OCI-LY3 (cell line): ENCODE results near the gene MTHFD1L.
"Not testable (repeated sequence)": the region's sequence is repeated elsewhere in the genome, so short reads cannot be mapped to it uniquely, and the experiment has no call there.

ENCODE experiments used
- H2AFZ ChIP-seq: fragments of 200-600, 300-600 bp; shearing (Covaris generic); 2 replicates; pipeline ENCODE4 v1.6.0; 2014; ENCODE audit warnings: antibody characterized with exemption, low read depth, low read length
- H3K27ac ChIP-seq: fragments of 200-600, 300-600 bp; sonication (generic); 2 replicates; pipeline ENCODE4 v1.5.1; 2014; ENCODE audit warnings: mild to moderate bottlenecking, low read length, moderate library complexity, mixed read lengths
- H3K27me3 ChIP-seq: fragments of 200-600, 300-600 bp; sonication (generic); 2 replicates; pipeline ENCODE4 v1.6.1; 2014; ENCODE audit warnings: low read depth, low read length, mixed read lengths
- H3K36me3 ChIP-seq: fragments of 200-600, 300-600 bp; sonication (generic); replicated peaks from 2 replicates; pipeline ENCODE3; 2014; ENCODE audit warnings: low read depth, low read length, mixed read lengths
- H3K4me1 ChIP-seq: fragments of 300-600, 200-600 bp; sonication (generic); 2 replicates; pipeline ENCODE4 v1.6.1; 2014; ENCODE audit warnings: low read length, mixed read lengths
- H3K4me2 ChIP-seq: fragments of 200-600, 300-600 bp; sonication (generic); 2 replicates; pipeline ENCODE4 v1.6.1; 2014; ENCODE audit warnings: low read length, mixed read lengths
- H3K4me3 ChIP-seq: fragments of 300-600, 200-600 bp; sonication (generic); 2 replicates; pipeline ENCODE4 v1.5.1; 2014; ENCODE audit warnings: antibody characterized with exemption, mild to moderate bottlenecking, low read length, moderate library complexity
- H3K79me2 ChIP-seq: fragments of 300-600, 200-600 bp; shearing (Covaris generic); 2 replicates; pipeline ENCODE4 v1.6.1; 2014; ENCODE audit warnings: mild to moderate bottlenecking, low read length, mixed read lengths
- H3K9ac ChIP-seq: fragments of 300-600, 200-600 bp; shearing (Covaris generic); 2 replicates; pipeline ENCODE4 v1.6.0; 2014; ENCODE audit warnings: mild to moderate bottlenecking, low read length, moderate library complexity
- H3K9me3 ChIP-seq: fragments of 200-600, 300-600 bp; shearing (Covaris generic); 2 replicates; pipeline ENCODE4 v1.6.1; 2014; ENCODE audit warnings: low read length, mixed read lengths; ENCODE audit not compliant: insufficient read depth
- H4K20me1 ChIP-seq: fragments of 200-600, 300-600 bp; sonication (generic); 2 replicates; pipeline ENCODE4 v1.6.1; 2016; ENCODE audit warnings: low read length, mixed read lengths; ENCODE audit not compliant: insufficient read depth
- EZH2phosphoT487 ChIP-seq: fragments of 200-600 bp; shearing (Covaris generic); IDR thresholded peaks from 2 replicates; pipeline ENCODE4 v1.6.1; 2018; ENCODE audit warnings: antibody characterized with exemption, mixed run types, low read depth
- TF ChIP-seq, protein P1 (sequence below): fragments of 200-600, 300-600 bp; sonication (generic); IDR thresholded peaks from 2 replicates; pipeline ENCODE4 v1.5.1; 2014; ENCODE audit warnings: antibody characterized with exemption, low read length, low read depth

The MTHFD1L gene

DNA sequence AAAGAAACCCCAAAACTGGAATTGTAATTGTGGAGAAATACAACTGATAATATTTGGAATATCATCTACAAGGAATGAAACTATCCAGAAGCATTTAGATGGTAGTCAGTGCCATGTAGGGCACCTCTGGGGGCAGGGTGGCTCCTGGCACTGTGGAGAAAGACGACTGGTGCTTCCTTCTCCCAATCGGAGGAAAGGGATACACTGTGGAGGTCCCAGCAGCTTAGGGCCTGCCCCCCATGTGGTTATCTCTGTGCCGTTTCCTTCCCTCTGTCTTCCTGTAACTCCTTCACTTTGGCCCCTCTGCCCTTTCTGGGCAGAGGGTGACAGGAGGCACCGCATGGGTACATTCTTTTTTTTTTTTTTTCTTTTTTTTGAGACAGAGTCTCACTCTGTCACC lies 178.4 kb downstream of the MTHFD1L start:
- Histone ChIP-seq H3K79me2 (no peaks in the 10 kb centered on the region), H3K27ac (no peak overlapping the region), H3K4me2 (no peak overlapping the region), H3K9ac (no peak overlapping the region), H3K36me3 (no peaks in the 10 kb centered on the region), H4K20me1 (no peaks in the 10 kb centered on the region), H3K9me3 (no peaks in the 10 kb centered on the region), H3K4me1 (no peaks in the 10 kb centered on the region), H2AFZ (no peak overlapping the region), H3K27me3 (no peaks in the 10 kb centered on the region), H3K4me3 (no peak overlapping the region)
- TF ChIP-seq, protein P1, sequence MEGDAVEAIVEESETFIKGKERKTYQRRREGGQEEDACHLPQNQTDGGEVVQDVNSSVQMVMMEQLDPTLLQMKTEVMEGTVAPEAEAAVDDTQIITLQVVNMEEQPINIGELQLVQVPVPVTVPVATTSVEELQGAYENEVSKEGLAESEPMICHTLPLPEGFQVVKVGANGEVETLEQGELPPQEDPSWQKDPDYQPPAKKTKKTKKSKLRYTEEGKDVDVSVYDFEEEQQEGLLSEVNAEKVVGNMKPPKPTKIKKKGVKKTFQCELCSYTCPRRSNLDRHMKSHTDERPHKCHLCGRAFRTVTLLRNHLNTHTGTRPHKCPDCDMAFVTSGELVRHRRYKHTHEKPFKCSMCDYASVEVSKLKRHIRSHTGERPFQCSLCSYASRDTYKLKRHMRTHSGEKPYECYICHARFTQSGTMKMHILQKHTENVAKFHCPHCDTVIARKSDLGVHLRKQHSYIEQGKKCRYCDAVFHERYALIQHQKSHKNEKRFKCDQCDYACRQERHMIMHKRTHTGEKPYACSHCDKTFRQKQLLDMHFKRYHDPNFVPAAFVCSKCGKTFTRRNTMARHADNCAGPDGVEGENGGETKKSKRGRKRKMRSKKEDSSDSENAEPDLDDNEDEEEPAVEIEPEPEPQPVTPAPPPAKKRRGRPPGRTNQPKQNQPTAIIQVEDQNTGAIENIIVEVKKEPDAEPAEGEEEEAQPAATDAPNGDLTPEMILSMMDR: no peak
- TF ChIP-seq EZH2phosphoT487: no peak

DNA sequence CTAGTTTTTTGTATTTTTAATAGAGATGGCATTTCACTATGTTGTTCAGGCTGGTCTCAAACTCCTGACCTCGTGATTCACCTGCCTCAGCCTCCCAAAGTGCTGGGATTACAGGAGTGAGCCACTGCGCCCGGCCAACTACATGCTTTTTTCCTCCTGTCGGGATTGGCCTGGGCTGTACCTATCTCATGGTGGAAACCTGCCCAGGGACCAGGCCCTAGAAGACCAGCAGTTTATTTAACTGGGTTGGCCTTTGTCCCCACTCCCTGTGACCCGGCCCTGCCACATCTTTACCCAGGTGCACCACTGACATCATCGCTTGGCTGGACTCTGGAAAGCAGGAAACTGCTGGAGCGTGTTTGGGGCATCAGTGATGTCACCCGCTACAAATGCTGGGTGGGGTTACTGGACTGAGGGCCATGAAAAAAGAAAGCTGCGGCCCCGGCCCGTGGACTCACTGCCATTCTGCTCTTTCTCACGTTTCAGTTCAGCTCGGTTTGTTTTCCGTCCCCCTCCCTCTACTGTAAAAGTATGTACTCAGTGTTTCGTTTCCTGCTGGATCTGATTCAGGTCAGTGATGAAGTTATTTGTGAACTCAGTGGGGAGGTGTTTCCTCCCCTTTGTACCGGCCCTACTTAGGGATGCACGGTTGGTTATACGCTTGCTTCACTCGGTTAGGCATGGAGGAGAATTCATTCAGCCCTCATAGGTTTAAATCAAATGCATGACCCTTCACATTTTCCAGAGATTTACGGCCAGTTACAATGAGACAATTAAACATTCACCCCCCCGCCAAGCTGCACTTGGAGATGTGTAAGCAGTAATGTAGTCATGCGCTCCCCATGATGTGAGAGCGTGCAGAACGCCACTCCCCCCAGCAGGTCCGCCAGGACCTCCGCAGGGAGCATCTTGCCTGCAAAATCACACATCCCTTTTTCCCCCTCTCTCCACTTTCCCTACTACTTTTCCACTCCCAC lies 179.3 kb downstream of the MTHFD1L start:
- H3K9ac ChIP-seq: no peak overlapping the region

DNA sequence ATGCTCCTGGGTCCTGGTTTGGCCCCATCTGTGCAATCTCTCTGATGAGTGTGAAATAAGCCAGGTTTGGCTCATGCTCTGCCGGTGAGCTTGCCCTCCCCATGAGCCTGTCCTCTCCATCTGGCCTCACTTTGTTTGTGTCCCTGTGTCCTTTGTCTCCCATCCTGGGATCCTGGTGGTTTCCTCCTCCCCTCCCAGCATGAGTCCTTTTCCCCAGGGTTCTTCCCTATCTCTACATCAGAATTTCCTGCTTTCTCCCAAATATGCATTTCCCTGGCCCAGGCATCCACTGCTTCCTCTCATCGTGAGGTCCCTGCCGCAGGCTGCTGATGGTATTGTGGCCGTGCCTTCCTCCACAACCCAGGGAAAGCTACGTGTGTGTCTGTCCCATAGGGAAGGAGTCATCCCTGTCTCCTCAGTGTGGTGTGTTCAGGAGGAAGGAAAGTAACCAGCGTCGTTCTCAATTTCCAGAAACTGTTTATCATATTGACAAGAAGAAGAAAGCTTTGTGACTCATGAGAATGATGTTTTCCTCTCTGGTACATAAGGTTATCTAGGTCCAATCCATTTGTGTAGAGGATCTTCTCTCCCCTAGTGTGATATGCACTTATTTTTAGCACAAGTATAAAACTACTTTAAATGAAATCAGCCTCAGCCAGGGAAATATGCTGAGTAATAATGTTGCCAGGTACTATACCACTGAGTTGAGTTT lies 180.2 kb downstream of the MTHFD1L start:
- H3K36me3 ChIP-seq, H2AFZ ChIP-seq, H3K27me3 ChIP-seq, H3K9me3 ChIP-seq, H4K20me1 ChIP-seq, H3K4me3 ChIP-seq, H3K9ac ChIP-seq, H3K4me2 ChIP-seq, H3K4me1 ChIP-seq, H3K27ac ChIP-seq, H3K79me2 ChIP-seq: not testable (repeated sequence)

More for the DNA sequence above, 179.3 kb downstream of the MTHFD1L start:
- TF ChIP-seq, protein P1: no peak
- TF ChIP-seq EZH2phosphoT487: no peak
- Histone ChIP-seq H3K79me2 (no peaks in the 10 kb centered on the region), H3K9me3 (no peaks in the 10 kb centered on the region), H3K36me3 (no peaks in the 10 kb centered on the region), H3K27me3 (no peaks in the 10 kb centered on the region), H3K4me1 (no peaks in the 10 kb centered on the region), H3K27ac (no peak overlapping the region), H3K4me2 (no peak overlapping the region), H2AFZ (no peak overlapping the region), H3K4me3 (no peak overlapping the region), H4K20me1 (no peaks in the 10 kb centered on the region)

DNA sequence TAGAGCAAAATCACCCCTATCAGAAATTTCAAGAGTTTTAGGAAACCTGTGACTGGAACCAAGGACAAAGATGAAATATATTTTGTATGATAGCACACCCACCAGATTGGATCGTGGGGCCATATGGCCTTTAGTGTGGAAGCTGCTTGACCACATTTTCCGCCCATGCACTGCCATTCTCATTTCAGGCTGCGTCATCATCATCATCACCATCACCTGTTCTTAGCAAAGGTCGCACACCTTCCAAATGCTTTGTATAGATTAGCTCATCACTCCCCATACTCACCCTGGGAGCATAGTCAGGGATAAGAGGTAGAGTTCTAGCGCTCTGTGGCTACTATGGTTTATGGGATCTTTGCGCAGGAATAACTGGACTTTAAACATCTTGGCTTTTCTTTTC lies 185.7 kb downstream of the MTHFD1L start:
- Histone ChIP-seq H3K4me3 (no peak overlapping the region), H3K4me2 (no peak overlapping the region), H4K20me1 (no peaks in the 10 kb centered on the region), H3K9ac (no peak overlapping the region), H3K4me1 (no peaks in the 10 kb centered on the region), H2AFZ (no peak overlapping the region), H3K27me3 (no peaks in the 10 kb centered on the region), H3K9me3 (no peaks in the 10 kb centered on the region), H3K36me3 (no peaks in the 10 kb centered on the region), H3K79me2 (no peaks in the 10 kb centered on the region), H3K27ac (no peak overlapping the region)
- TF ChIP-seq, protein P1: no peak
- no peak for TF ChIP-seq EZH2phosphoT487
